ENCODE measurements around the gene B3GALNT2.

DNA sequence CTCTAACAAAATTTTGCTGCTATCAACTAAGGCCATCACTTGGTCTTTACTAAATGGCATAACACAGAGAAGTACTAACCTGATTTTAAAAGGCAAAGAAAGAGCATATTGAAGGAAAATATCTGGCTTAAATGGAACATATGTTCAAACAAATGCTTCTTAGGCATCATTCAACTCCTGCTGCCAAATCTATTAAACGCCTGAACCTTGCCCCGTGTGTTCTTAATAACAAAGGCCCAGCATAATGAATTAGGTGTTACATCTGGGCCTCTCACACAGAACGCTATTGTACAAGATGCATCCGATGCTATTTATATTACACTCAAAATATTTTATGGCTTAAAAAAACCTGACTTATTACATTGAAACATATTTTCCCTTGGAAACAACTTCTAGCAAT lies 48.4 kb downstream of the B3GALNT2 start:
- TF ChIP-seq, protein P1, sequence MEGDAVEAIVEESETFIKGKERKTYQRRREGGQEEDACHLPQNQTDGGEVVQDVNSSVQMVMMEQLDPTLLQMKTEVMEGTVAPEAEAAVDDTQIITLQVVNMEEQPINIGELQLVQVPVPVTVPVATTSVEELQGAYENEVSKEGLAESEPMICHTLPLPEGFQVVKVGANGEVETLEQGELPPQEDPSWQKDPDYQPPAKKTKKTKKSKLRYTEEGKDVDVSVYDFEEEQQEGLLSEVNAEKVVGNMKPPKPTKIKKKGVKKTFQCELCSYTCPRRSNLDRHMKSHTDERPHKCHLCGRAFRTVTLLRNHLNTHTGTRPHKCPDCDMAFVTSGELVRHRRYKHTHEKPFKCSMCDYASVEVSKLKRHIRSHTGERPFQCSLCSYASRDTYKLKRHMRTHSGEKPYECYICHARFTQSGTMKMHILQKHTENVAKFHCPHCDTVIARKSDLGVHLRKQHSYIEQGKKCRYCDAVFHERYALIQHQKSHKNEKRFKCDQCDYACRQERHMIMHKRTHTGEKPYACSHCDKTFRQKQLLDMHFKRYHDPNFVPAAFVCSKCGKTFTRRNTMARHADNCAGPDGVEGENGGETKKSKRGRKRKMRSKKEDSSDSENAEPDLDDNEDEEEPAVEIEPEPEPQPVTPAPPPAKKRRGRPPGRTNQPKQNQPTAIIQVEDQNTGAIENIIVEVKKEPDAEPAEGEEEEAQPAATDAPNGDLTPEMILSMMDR (optimal IDR thresholded peaks at IDR 0.05 in 1 of 3, IDR thresholded peaks at IDR 0.05 in 1 of 3, conservative IDR thresholded peaks at IDR 0.05 in 1 of 3; ENCODE audit: extremely low read depth in 1 of 3, insufficient read depth in 2 of 3, low read length in 3 of 3): no peak
- no peak for TF ChIP-seq EZH2 (IDR thresholded peaks at IDR 0.05; ENCODE audit: low read length)
